ENCODE data around the gene NOTCH4. TPM values are rescaled to one million over a fixed set of nuclear protein-coding genes. Genes with fewer than 3 reads are reported as not detected.
"Not testable (repeated sequence)": the region's sequence is repeated elsewhere in the genome, so short reads cannot be mapped to it uniquely, and the experiment has no call there.

The NOTCH4 gene
- total and polyA plus RNA-seq, 9 of the 15 experiments (the other 6 are each of a cell fraction or from before 2014, with no cell fraction given): 0.24 to 4.3 (median 1.7) TPM

DNA sequence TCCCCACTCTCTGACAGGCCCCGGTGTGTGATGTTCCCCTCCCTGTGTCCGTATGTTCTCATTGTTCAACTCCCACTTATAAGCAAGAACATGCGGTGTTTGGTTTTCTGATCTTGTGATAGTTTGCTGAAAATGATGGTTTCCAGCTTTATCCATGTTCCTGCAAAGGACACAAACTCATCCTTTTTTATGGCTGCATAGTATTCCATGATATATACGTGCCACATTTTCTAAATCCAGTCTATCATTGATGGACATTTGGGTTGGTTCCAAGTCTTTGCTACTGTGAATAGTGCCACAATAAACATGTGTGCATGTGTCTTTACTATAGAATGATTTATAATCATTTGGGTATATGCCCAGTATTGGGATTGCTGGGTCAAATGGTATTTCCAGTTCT lies 33.4 kb upstream of the NOTCH4 start:
- H4K20me1 ChIP-seq (replicated peaks; ENCODE audit: control insufficient read depth, insufficient read depth, low read length); H3K9me3 ChIP-seq (replicated peaks; ENCODE audit: control insufficient read depth, insufficient read depth, low read depth, low read length); DNase-seq (ENCODE audit: extremely low read depth in 1 of 4, low spot score in 3 of 4); CTCF ChIA-PET (ENCODE audit: low intra/inter-chr PET ratio); in situ Hi-C loops (cut with MboI); H3K27me3 ChIP-seq (ENCODE audit: control insufficient read depth in 2 of 2, insufficient read depth in 2 of 2, low read length in 2 of 2); H3K9ac ChIP-seq (ENCODE audit: insufficient read depth in 1 of 2, low read depth in 2 of 2, low read length in 2 of 2); H3K4me1 ChIP-seq (replicated peaks in 1 of 2; ENCODE audit: control insufficient read depth in 2 of 2, insufficient read depth in 2 of 2, low read length in 2 of 2); H3K4me3 ChIP-seq; H3K36me3 ChIP-seq (ENCODE audit: control insufficient read depth, insufficient read depth, low read length); H2AFZ ChIP-seq (ENCODE audit: low read depth, low read length); H3K79me2 ChIP-seq (ENCODE audit: control insufficient read depth, insufficient read depth, low read length); H3K27ac ChIP-seq (ENCODE audit: extremely low read depth, low read depth, low read length); BruUV-seq (replicated peaks); H3K9me1 ChIP-seq (ENCODE audit: control insufficient read depth, insufficient read depth, low read length); H3K4me2 ChIP-seq (ENCODE audit: insufficient read depth, low read length); FAIRE-seq; ATAC-seq; intact Hi-C loops (cut with micrococcal nuclease): not testable (repeated sequence)
- 58% methylated on average over 4 of the region's 4 CpGs for WGBS (ENCODE audit: insufficient coverage, low coverage, missing lambda C conversion rate)
- POLR2A ChIA-PET: interaction anchor here (1.1 kb wide), 1 partner anchor 8 kb away, joined by 3 read pairs; no protein-coding TSS in a partner anchor
- TF ChIP-seq ZNF146 (CRISPR knock-in tag; IDR thresholded peaks at IDR 0.05; ENCODE audit: unreplicated experiment) (peak; percentile 96), BCOR (IDR thresholded peaks at IDR 0.05) (peak; percentile 73), RBM25 (IDR thresholded peaks at IDR 0.05; ENCODE audit: low read depth, low read length, severe bottlenecking) (peak; percentile 51), KDM1A (IDR thresholded peaks at IDR 0.05) (peak in 1 of 2 experiments; percentile 61; a peak in 1 of 4 replicates)

Measured in K562 (cell line).